Measurements from ENCODE around the gene GPR82. TPM values are rescaled to one million over a fixed set of nuclear protein-coding genes. Genes with fewer than 3 reads are reported as not detected.

Gene GPR82
- total RNA-seq, 4 donors from 2014 or later = 0.41 to 0.79 TPM; not detected in 2

DNA sequence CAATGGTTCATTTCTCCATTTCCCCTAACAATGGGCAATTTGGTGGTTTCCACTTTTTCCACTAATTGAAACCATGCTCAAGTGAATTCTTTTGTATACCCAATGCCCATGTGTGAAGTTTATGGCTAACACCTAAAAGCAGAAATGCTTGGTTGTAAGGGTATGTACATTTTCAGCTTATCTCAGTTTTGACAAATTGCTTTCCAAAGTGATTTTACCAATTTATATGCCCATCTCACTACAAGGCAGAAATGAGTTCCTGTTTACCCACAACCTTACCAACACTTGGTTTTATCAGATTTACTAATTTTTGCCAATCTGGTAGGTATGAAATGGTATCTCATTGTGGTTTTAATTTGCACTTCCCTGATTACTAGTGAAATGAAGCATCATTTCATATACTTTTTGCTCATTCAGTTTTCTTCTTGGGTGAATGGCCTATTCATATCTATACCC, 20.4 kb upstream of the GPR82 start:
- Histone ChIP-seq H3K36me3 (no peaks in the 10 kb centered on the region), H3K27me3 (no peaks in the 10 kb centered on the region), H3K4me1 (no peaks in the 10 kb centered on the region), H3K27ac (no peak overlapping the region), H3K9me3 (no peaks in the 10 kb centered on the region), H3K4me3 (no peak overlapping the region)
- intact Hi-C loops (cut with DNase I; ENCODE audit: low total_unique reads) (no loop called here), in situ Hi-C loops (cut with MboI; ENCODE audit: low pct_ligation_motif_present in 1 of 4, low pct_unique_long_range_greater_than_20kb in 1 of 4, low sequenced_read_pairs in 3 of 4) (no loop called here)
- TF ChIP-seq EP300 (IDR thresholded peaks at IDR 0.05; ENCODE audit: low read depth) (no peak), POLR2AphosphoS5 (IDR thresholded peaks at IDR 0.05) (no peak), POLR2A (IDR thresholded peaks at IDR 0.05) (no peak)
- TF ChIP-seq, protein P1, sequence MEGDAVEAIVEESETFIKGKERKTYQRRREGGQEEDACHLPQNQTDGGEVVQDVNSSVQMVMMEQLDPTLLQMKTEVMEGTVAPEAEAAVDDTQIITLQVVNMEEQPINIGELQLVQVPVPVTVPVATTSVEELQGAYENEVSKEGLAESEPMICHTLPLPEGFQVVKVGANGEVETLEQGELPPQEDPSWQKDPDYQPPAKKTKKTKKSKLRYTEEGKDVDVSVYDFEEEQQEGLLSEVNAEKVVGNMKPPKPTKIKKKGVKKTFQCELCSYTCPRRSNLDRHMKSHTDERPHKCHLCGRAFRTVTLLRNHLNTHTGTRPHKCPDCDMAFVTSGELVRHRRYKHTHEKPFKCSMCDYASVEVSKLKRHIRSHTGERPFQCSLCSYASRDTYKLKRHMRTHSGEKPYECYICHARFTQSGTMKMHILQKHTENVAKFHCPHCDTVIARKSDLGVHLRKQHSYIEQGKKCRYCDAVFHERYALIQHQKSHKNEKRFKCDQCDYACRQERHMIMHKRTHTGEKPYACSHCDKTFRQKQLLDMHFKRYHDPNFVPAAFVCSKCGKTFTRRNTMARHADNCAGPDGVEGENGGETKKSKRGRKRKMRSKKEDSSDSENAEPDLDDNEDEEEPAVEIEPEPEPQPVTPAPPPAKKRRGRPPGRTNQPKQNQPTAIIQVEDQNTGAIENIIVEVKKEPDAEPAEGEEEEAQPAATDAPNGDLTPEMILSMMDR (IDR thresholded peaks at IDR 0.05) = no peak
- no peak for DNase-seq

DNA sequence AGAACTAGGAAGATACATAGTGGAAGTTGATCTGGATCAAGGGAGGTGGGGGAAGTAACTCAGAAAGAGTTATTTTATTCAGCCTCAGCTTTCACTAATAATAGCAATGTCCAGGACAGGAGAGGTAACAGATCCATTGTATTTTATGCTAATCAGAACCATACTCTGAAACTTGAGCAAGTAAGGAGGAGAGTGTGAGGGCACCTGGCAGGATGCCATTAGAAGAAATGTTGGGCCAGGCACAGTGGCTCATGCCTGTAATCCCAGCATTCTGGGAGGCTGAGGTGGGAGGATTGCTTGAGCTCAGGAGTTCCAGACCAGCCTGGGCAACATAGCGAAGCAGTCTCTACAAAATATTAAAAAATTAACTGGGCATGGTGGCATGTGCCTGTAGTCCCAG, 18.9 kb upstream of the GPR82 start:
- no peak for DNase-seq
- Histone ChIP-seq H3K4me1 (no peaks in the 10 kb centered on the region), H3K9me3 (no peaks in the 10 kb centered on the region), H3K36me3 (no peaks in the 10 kb centered on the region), H3K27ac (peak overlapping the region in 2 of 4 donors; percentile 9 to 43), H3K27me3 (no peaks in the 10 kb centered on the region), H3K4me3 (no peak overlapping the region)
- WGBS, 2 donors (ENCODE audit: low coverage in 1 of 2) = 82% methylated on average over 1 of the region's 1 CpG; no CpG with 5 or more reads in 1 of the 2 donors
- TF ChIP-seq POLR2AphosphoS5 (IDR thresholded peaks at IDR 0.05) = no peak
- TF ChIP-seq EP300 (IDR thresholded peaks at IDR 0.05; ENCODE audit: low read depth) = no peak
- TF ChIP-seq POLR2A (IDR thresholded peaks at IDR 0.05) = no peak
- TF ChIP-seq, protein P1 (IDR thresholded peaks at IDR 0.05) = no peak
- in situ Hi-C loops (cut with MboI; ENCODE audit: low pct_ligation_motif_present in 1 of 4, low pct_unique_long_range_greater_than_20kb in 1 of 4, low sequenced_read_pairs in 3 of 4) (no loop called here), intact Hi-C loops (cut with DNase I; ENCODE audit: low total_unique reads) (no loop called here)

DNA sequence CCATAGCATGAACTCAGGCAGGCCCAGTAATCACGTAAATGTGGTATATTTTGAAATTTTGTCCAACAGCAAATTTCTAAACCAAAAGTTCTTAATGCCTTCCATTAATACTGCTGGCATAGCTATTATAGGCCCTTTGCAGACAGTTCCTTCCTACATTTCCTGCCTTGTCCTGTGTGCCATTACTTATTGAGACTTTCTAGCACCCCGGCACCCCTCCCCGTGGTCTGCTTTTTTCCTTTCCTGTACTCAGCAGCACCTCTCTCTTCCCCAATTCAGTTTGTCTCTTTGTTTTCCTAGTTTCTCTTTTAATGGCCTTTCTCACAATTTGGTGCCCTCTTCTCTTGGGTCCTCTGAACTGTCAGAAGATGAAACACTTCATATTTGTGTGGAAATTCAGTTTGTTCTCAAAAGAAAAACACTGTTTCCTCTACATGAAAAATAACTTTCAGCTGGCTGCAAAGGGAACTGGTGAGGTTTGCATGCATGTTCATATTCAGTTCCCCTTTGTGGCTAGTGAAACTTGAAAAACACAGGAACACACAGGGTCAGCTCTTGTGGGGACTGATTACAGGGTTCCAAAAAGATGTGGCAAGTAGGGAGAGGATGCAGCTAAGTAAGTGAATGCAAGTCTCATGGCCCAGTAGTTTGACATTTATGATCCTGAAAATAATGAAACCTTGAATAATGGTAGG, 18.2 kb upstream of the GPR82 start:
- in situ Hi-C loops (cut with MboI; ENCODE audit: low pct_ligation_motif_present in 1 of 4, low pct_unique_long_range_greater_than_20kb in 1 of 4, low sequenced_read_pairs in 3 of 4) = no loop called here
- Histone ChIP-seq H3K36me3 (no peaks in the 10 kb centered on the region), H3K4me1 (no peaks in the 10 kb centered on the region), H3K4me3 (no peak overlapping the region), H3K27ac (peak overlapping the region in 2 of 4 donors; percentile 9 to 43), H3K9me3 (no peaks in the 10 kb centered on the region), H3K27me3 (no peaks in the 10 kb centered on the region)
- 15 to 65% methylated on average over 2 to 3 of the region's 3 CpGs for WGBS, 2 donors (ENCODE audit: low coverage in 1 of 2)
- TF ChIP-seq POLR2AphosphoS5 (IDR thresholded peaks at IDR 0.05) = no peak
- no peak for TF ChIP-seq EP300 (IDR thresholded peaks at IDR 0.05; ENCODE audit: low read depth)
- TF ChIP-seq, protein P1 (IDR thresholded peaks at IDR 0.05) = no peak
- no peak for TF ChIP-seq POLR2A (IDR thresholded peaks at IDR 0.05)
- intact Hi-C loops (cut with DNase I; ENCODE audit: low total_unique reads) = no loop called here
- no peak for DNase-seq

DNA sequence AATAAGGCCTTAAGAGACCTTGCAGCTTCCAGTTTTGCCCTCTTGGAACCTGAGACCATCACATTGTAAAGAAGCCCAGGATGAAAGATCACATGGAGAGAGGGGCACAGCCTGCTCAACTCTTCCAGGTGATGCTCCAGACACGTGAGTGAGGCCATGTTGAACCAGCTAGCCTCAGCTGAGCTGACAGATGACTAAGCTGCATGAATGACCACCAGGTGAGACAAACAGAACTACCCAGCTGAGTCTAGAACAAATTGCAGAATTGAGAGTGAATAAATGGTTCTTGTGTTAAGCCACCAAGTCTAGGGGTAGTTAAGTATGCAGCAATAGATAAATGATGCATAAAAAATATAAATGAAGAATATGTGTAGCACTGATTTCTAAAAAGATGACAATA, 16.8 kb upstream of the GPR82 start:
- no peaks in the 10 kb centered on the region for H3K36me3 ChIP-seq
- in situ Hi-C loops (cut with MboI; ENCODE audit: low pct_ligation_motif_present in 1 of 4, low pct_unique_long_range_greater_than_20kb in 1 of 4, low sequenced_read_pairs in 3 of 4) = no loop called here
- no peaks in the 10 kb centered on the region for H3K4me1 ChIP-seq
- TF ChIP-seq POLR2A (IDR thresholded peaks at IDR 0.05) (no peak), EP300 (IDR thresholded peaks at IDR 0.05; ENCODE audit: low read depth) (no peak), POLR2AphosphoS5 (IDR thresholded peaks at IDR 0.05) (no peak)
- TF ChIP-seq, protein P1 (IDR thresholded peaks at IDR 0.05) = no peak
- no peak overlapping the region for H3K27ac ChIP-seq
- no peak for DNase-seq
- intact Hi-C loops (cut with DNase I; ENCODE audit: low total_unique reads) = no loop called here
- H3K9me3 ChIP-seq = no peaks in the 10 kb centered on the region
- 43% methylated on average over 1 of the region's 1 CpG; no CpG with 5 or more reads in 1 of the 2 donors for WGBS, 2 donors (ENCODE audit: low coverage in 1 of 2)
- no peaks in the 10 kb centered on the region for H3K27me3 ChIP-seq
- no peak overlapping the region for H3K4me3 ChIP-seq
